Ascending aorta (tissue), 2 donors: ENCODE data around the gene POLK. TPM values are rescaled to one million over a fixed set of nuclear protein-coding genes. Genes with fewer than 3 reads are reported as not detected.
"Not testable (repeated sequence)": the region's sequence is repeated elsewhere in the genome, so short reads cannot be mapped to it uniquely, and the experiment has no call there.

ENCODE experiments used
- DNase-seq, 2 donors: peaks; one replicate each; pipeline ENCODE4 v3.0.0-alpha.2; 2019; ENCODE audit warnings: low spot score in 2 of 2
- H3K27ac ChIP-seq, 2 donors: fragments of 200-600 bp; sonication (generic); one replicate each; pipeline ENCODE4 v1.5.1; 2016 to 2017; ENCODE audit warnings: mild to moderate bottlenecking in 1 of 2
- H3K27me3 ChIP-seq: fragments of 200-600 bp; sonication (generic); one replicate; pipeline ENCODE4 v1.5.1; 2017
- H3K36me3 ChIP-seq, 2 donors: fragments of 200-600 bp; sonication (generic); one replicate each; pipeline ENCODE4 v1.5.1; 2016
- H3K4me1 ChIP-seq, 2 donors: fragments of 200-600 bp; sonication (generic); one replicate each; pipeline ENCODE4 v1.5.1; 2016 to 2017; ENCODE audit warnings: mild to moderate bottlenecking in 1 of 2
- H3K4me3 ChIP-seq, 2 donors: fragments of 200-600 bp; sonication (generic); one replicate each; pipeline ENCODE4 v1.5.1; 2016 to 2017; ENCODE audit warnings: mild to moderate bottlenecking in 1 of 2
- H3K9me3 ChIP-seq, 2 donors: fragments of 200-600 bp; sonication (generic); one replicate each; pipeline ENCODE4 v1.5.1; 2016
- CTCF ChIP-seq, 3 experiments: fragments of 200-600 bp in 2 of 3; fragments of 450-650 bp in 1 of 3; sonication (generic) in 2 of 3; IDR thresholded peaks; one replicate each; pipeline ENCODE4 v1.5.1; 2016 to 2019; ENCODE audit warnings: antibody characterized with exemption in 3 of 3, mild to moderate bottlenecking in 1 of 3, moderate library complexity in 1 of 3
- intact Hi-C: fragments of 100-400 bp; cut with DNase I; formaldehyde crosslinking; loops from one replicate; pipeline ENCODE4 v1.15.1; 2023
- total RNA-seq: library from RNA; depleted of rRNA; stranded (reverse); fragments of >200 nt; gene quantifications from one replicate; pipeline ENCODE4 v1.1.0, GENCODE V29; 2016

POLK gene
- total RNA-seq, 1 donor from 2014 or later: 19.4 TPM

GRCh38 chr5:75558981-75559632 is 47.4 kb downstream of the POLK start:
- no peak for TF ChIP-seq CTCF (IDR thresholded peaks at IDR 0.05)
- intact Hi-C loops: no loop called here
- Histone ChIP-seq H3K27me3 (no peaks in the 10 kb centered on the region), H3K4me3 (no peak overlapping the region), H3K4me1 (peaks cover 0 to 6% of the 10 kb centered on the region in 2 donors), H3K36me3 (peaks cover 0 to 27% of the 10 kb centered on the region in 2 donors), H3K27ac (peak overlapping the region; percentile 4 to 47), H3K9me3 (peaks cover 2 to 14% of the 10 kb centered on the region in 2 donors)
- no peak for DNase-seq

GRCh38 chr5:75560655-75561054 is 49.0 kb downstream of the POLK start:
- DNase-seq, H3K4me3 ChIP-seq, H3K27me3 ChIP-seq, H3K27ac ChIP-seq, H3K4me1 ChIP-seq, intact Hi-C loops: not testable (repeated sequence)
- H3K9me3 ChIP-seq: peaks cover 2 to 20% of the 10 kb centered on the region in 2 donors
- H3K36me3 ChIP-seq: peaks cover 0 to 14% of the 10 kb centered on the region in 2 donors

- DNase-seq, H3K36me3 ChIP-seq, H3K4me3 ChIP-seq, intact Hi-C loops, H3K27me3 ChIP-seq: not testable (repeated sequence)
- H3K4me1 ChIP-seq: peaks cover 3 to 19% of the 10 kb centered on the region in 2 donors
- H3K27ac ChIP-seq: peak overlapping the region; percentile 47
- H3K9me3 ChIP-seq: peaks cover 2 to 20% of the 10 kb centered on the region in 2 donors
These were observed 54.5 kb downstream of the POLK start for GRCh38 chr5:75565991-75566709.

GRCh38 chr5:75566710-75567309 is 55.1 kb downstream of the POLK start:
- no peaks in the 10 kb centered on the region for H3K36me3 ChIP-seq
- H3K27me3 ChIP-seq: no peaks in the 10 kb centered on the region
- no peak overlapping the region for H3K4me3 ChIP-seq
- peaks cover 3 to 24% of the 10 kb centered on the region in 2 donors for H3K4me1 ChIP-seq
- H3K9me3 ChIP-seq: peaks cover 2 to 20% of the 10 kb centered on the region in 2 donors
- peak overlapping the region; percentile 47 for H3K27ac ChIP-seq
- DNase-seq: no peak
- intact Hi-C loops: no loop called here
- no peak for TF ChIP-seq CTCF (IDR thresholded peaks at IDR 0.05)

- Histone ChIP-seq H3K4me1 (peaks cover 3 to 25% of the 10 kb centered on the region in 2 donors), H3K36me3 (no peaks in the 10 kb centered on the region), H3K9me3 (peaks cover 2 to 20% of the 10 kb centered on the region in 2 donors), H3K27ac (peak overlapping the region; percentile 1 to 41), H3K4me3 (no peak overlapping the region), H3K27me3 (no peaks in the 10 kb centered on the region)
- intact Hi-C loops: no loop called here
- no peak for DNase-seq
- no peak for TF ChIP-seq CTCF (IDR thresholded peaks at IDR 0.05)
These were observed 56.0 kb downstream of the POLK start for GRCh38 chr5:75567710-75568109.

- no peak for TF ChIP-seq CTCF (IDR thresholded peaks at IDR 0.05)
These were observed 56.5 kb downstream of the POLK start for GRCh38 chr5:75568202-75568601.

More at GRCh38 chr5:75568202-75568601, 56.5 kb downstream of the POLK start:
- H3K4me3 ChIP-seq: no peak overlapping the region
- peak overlapping the region in 1 of 2 donors; percentile 1 for H3K27ac ChIP-seq
- H3K36me3 ChIP-seq: no peaks in the 10 kb centered on the region
- H3K9me3 ChIP-seq: peaks cover 0 to 15% of the 10 kb centered on the region in 2 donors
- peaks cover 3 to 25% of the 10 kb centered on the region in 2 donors for H3K4me1 ChIP-seq
- no peaks in the 10 kb centered on the region for H3K27me3 ChIP-seq
- no peak for DNase-seq
- intact Hi-C loops: no loop called here
